Sigmoid colon (tissue), 7 donors: Measurements from ENCODE around the gene HABP4. TPM values are rescaled to one million over a fixed set of nuclear protein-coding genes. Genes with fewer than 3 reads are reported as not detected.

Source experiments
- DNase-seq: peaks from one replicate; pipeline ENCODE4 v3.0.0-alpha.2; 2019
- H3K27ac ChIP-seq, 4 donors: fragments of 200-600 bp; sonication (generic); one replicate each; pipeline ENCODE4 v1.5.1; 2016 to 2019; ENCODE audit warnings: mild to moderate bottlenecking in 1 of 4
- H3K27me3 ChIP-seq, 3 donors: fragments of 200-600 bp; sonication (generic); one replicate each; pipeline ENCODE4 v1.5.1; 2019; ENCODE audit warnings: mild to moderate bottlenecking in 1 of 3
- H3K36me3 ChIP-seq, 4 donors: fragments of 200-600 bp; sonication (generic); one replicate each; pipeline ENCODE4 v1.5.1; 2016 to 2019
- H3K4me1 ChIP-seq, 4 donors: fragments of 200-600 bp; sonication (generic); one replicate each; pipeline ENCODE4 v1.5.1; 2017 to 2019
- H3K4me3 ChIP-seq, 4 donors: fragments of 200-600 bp; sonication (generic); one replicate each; pipeline ENCODE4 v1.5.1; 2017 to 2019; ENCODE audit warnings: mild to moderate bottlenecking in 2 of 4, moderate library complexity in 1 of 4
- H3K9me3 ChIP-seq, 4 donors: fragments of 200-600 bp in 3 of 4; sonication (generic) in 3 of 4; one replicate each; pipeline versions ENCODE4 v1.5.1 to v1.6.1; 2013 to 2019
- CTCF ChIP-seq, 4 experiments: fragments of 450-650 bp in 3 of 4; fragments of 200-600 bp in 1 of 4; IDR thresholded peaks; one replicate each; pipeline ENCODE4 v1.5.1; 2016 to 2019; ENCODE audit warnings: antibody characterized with exemption in 4 of 4, mild to moderate bottlenecking in 3 of 4, moderate library complexity in 2 of 4
- EP300 ChIP-seq, 4 donors: sonication (generic); formaldehyde crosslinking; IDR thresholded peaks; one replicate each; pipeline ENCODE4 v1.6.1; 2017; ENCODE audit warnings: antibody characterized with exemption in 4 of 4
- POLR2A ChIP-seq, 2 donors: fragments of 450-650 bp; IDR thresholded peaks; one replicate each; pipeline ENCODE4 v1.6.1; 2016; ENCODE audit warnings: antibody characterized with exemption in 2 of 2, mild to moderate bottlenecking in 2 of 2, moderate library complexity in 2 of 2
- POLR2AphosphoS5 ChIP-seq, 4 donors: sonication (generic); formaldehyde crosslinking; IDR thresholded peaks; one replicate each; pipeline ENCODE4 v1.6.1; 2017; ENCODE audit warnings: antibody characterized with exemption in 4 of 4
- WGBS, 2 donors: extraction: QIAGEN DNeasy Blood & Tissue Kit; methylation state at CpG; one replicate each; pipeline ENCODE4 v1.1.7; 2013; 5-methylcytosine and 5-hydroxymethylcytosine counted together
- intact Hi-C: fragments of 100-400 bp; cut with DNase I; formaldehyde crosslinking; loops from one replicate; pipeline ENCODE4 v1.15.1; 2023
- polyA plus RNA-seq, 3 donors: library from polyadenylated mRNA; stranded (reverse); fragments of 200-250 nt; gene quantifications; one replicate each; pipeline ENCODE4 v1.2.3, GENCODE V29; 2013
- total RNA-seq, 4 donors: library from RNA; depleted of rRNA; stranded (reverse); fragments of >200 nt; gene quantifications; one replicate each; pipeline ENCODE4 v1.1.0, GENCODE V29; 2016
- donor health status: healthy with polysubstance abuse.
- donor health status: Bipolar disorder and iron deficiency.
- donor health status: healthy.

HABP4 gene
- total and polyA plus RNA-seq, 7 donors, result 2.5 to 23.5 (median 12.5) TPM

DNA sequence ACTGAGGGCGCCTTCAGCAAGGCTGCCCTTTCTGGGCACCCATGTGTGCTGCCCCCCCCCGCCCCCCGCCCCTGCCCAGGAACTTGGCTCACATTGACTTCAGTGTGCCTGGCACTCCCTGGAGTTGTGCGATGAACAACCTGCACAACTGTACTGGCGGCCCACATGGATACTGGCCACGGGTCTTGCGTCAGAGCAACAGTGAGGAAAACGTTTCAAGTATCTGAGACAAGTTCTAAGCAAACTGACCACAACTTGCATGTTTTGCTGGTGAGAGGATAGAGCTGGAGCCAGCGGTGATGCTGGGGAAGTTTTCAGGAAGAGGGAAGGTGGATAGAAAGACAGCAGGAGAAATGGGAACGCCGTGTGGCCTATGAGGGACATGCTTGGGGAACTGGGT lies 45.4 kb downstream of the HABP4 start:
- Histone ChIP-seq H3K4me1 (no peaks in the 10 kb centered on the region), H3K4me3 (no peak overlapping the region), H3K9me3 (no peaks in the 10 kb centered on the region), H3K36me3 (peaks cover 0 to 26% (median 5%) of the 10 kb centered on the region in 4 donors), H3K27ac (no peak overlapping the region), H3K27me3 (no peaks in the 10 kb centered on the region)
- 88 to 92% methylated on average over 11 of the region's 11 CpGs for WGBS, 2 donors
- intact Hi-C loops, result no loop called here
- no peak for DNase-seq
- no peak for TF ChIP-seq POLR2AphosphoS5 (IDR thresholded peaks at IDR 0.05)
- no peak for TF ChIP-seq EP300 (IDR thresholded peaks at IDR 0.05)
- no peak for TF ChIP-seq CTCF (IDR thresholded peaks at IDR 0.05)
- no peak for TF ChIP-seq POLR2A (IDR thresholded peaks at IDR 0.05)

DNA sequence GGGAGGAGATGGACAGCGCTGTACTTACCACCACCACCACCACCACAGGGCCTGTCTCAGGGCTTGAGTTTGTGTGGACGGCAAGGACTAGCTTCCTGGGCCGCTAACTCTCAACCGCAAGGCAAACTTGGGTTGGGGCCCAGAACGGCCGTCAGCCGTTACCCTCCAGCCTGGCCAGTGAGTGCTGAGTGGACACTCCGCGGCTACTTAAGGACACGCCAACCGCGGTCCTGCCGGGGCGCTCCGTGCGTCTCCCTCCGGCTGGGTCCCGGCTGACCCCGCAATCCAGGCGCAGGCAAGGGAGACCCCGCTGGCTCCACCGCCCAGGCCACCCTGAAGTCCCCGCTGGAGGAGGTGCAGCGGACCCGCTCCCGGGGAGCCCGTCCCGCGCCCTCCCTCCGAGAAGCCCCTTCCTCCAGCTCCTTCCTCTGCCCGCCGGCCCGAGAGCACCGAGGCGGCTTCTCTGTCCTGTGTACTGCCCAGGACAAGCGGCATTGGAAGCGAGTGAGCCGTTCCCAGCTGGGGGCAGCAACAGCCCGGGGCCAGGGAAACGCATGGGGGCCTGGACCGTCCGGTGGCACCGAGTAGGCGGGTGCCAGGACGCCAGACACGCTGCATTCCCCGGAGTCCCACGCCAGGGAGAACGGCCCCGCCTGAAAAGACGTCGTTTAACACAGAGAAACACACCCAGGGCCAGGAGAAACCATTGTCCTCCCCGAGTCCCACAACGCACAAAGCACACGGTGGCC lies 46.6 kb downstream of the HABP4 start:
- Histone ChIP-seq H3K36me3 (peaks cover 0 to 14% (median 0%) of the 10 kb centered on the region in 4 donors), H3K27ac (no peak overlapping the region), H3K27me3 (no peaks in the 10 kb centered on the region), H3K4me3 (no peak overlapping the region), H3K4me1 (no peaks in the 10 kb centered on the region), H3K9me3 (no peaks in the 10 kb centered on the region)
- TF ChIP-seq CTCF (IDR thresholded peaks at IDR 0.05) (no peak), POLR2AphosphoS5 (IDR thresholded peaks at IDR 0.05) (no peak), EP300 (IDR thresholded peaks at IDR 0.05) (no peak), POLR2A (IDR thresholded peaks at IDR 0.05) (no peak)
- DNase-seq, result no peak
- 96 to 97% methylated on average over 55 of the region's 55 CpGs for WGBS, 2 donors
- intact Hi-C loops, result no loop called here

DNA sequence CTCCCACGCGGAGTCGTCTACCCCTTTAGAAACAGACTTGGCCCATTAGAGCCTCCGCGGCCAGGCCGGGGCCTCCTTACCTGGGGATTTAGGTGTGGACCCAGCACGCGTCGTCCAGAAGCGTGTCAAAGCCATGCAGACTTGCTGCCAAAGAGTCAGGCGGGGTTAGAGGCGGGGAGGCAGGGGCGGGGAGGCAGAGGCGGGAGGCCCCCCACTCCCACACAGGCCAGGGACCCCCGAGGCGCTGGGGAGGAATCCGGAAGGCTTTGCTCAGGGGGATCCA lies 47.1 kb downstream of the HABP4 start:
- Histone ChIP-seq H3K4me3 (no peak overlapping the region), H3K27ac (no peak overlapping the region), H3K9me3 (no peaks in the 10 kb centered on the region), H3K27me3 (no peaks in the 10 kb centered on the region), H3K36me3 (peaks cover 0 to 9% (median 0%) of the 10 kb centered on the region in 4 donors), H3K4me1 (no peaks in the 10 kb centered on the region)
- 97% methylated on average over 17 of the region's 17 CpGs for WGBS, 2 donors
- no peak for DNase-seq
- TF ChIP-seq POLR2AphosphoS5 (IDR thresholded peaks at IDR 0.05) (no peak), EP300 (IDR thresholded peaks at IDR 0.05) (no peak), CTCF (IDR thresholded peaks at IDR 0.05) (no peak), POLR2A (IDR thresholded peaks at IDR 0.05) (no peak)
- intact Hi-C loops, result no loop called here

GRCh38 chr9:96498796-96499195 lies 48.8 kb downstream of the HABP4 start:
- intact Hi-C loops, result no loop called here
- Histone ChIP-seq H3K27ac (no peak overlapping the region), H3K4me3 (no peak overlapping the region), H3K36me3 (peaks cover 0 to 5% (median 0%) of the 10 kb centered on the region in 4 donors), H3K4me1 (no peaks in the 10 kb centered on the region), H3K27me3 (no peaks in the 10 kb centered on the region), H3K9me3 (no peaks in the 10 kb centered on the region)
- TF ChIP-seq POLR2A (IDR thresholded peaks at IDR 0.05), result no peak
- TF ChIP-seq CTCF (IDR thresholded peaks at IDR 0.05), result no peak
- TF ChIP-seq EP300 (IDR thresholded peaks at IDR 0.05), result no peak
- TF ChIP-seq POLR2AphosphoS5 (IDR thresholded peaks at IDR 0.05), result no peak
- 83 to 90% methylated on average over 7 of the region's 7 CpGs for WGBS, 2 donors
- DNase-seq, result no peak

DNA sequence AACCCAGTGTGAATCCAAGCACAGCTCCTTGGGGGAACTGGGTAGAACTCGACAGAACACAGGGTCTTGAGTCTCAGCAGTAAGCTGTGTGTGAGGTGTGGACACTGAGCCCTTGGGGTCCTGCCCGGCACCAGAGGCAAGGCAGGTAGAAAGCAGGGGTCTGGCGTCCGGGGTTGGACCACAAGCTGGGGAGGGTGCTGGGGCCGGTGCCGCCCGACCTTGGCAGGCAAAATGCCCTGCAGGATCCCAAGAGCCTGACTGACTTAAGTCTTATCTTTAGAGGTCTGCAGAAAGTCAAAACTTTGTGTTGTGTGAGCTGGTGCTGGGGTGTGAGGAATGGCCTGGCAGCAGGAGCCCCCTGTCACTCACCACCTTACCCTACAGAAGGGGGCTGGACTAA lies 49.3 kb downstream of the HABP4 start:
- Histone ChIP-seq H3K27me3 (no peaks in the 10 kb centered on the region), H3K4me3 (no peak overlapping the region), H3K4me1 (no peaks in the 10 kb centered on the region), H3K36me3 (peaks cover 0 to 10% (median 0%) of the 10 kb centered on the region in 4 donors), H3K27ac (no peak overlapping the region), H3K9me3 (no peaks in the 10 kb centered on the region)
- no peak for DNase-seq
- intact Hi-C loops, result no loop called here
- TF ChIP-seq POLR2AphosphoS5 (IDR thresholded peaks at IDR 0.05) (no peak), CTCF (IDR thresholded peaks at IDR 0.05) (no peak), POLR2A (IDR thresholded peaks at IDR 0.05) (no peak), EP300 (IDR thresholded peaks at IDR 0.05) (no peak)
- WGBS, 2 donors, result 92 to 94% methylated on average over 7 of the region's 7 CpGs
